ENCODE results near the gene GNG2.

Gene GNG2

GRCh38 chr14:51951656-51952055 lies 91.2 kb downstream of the GNG2 start:
- no peak for DNase-seq

DNA sequence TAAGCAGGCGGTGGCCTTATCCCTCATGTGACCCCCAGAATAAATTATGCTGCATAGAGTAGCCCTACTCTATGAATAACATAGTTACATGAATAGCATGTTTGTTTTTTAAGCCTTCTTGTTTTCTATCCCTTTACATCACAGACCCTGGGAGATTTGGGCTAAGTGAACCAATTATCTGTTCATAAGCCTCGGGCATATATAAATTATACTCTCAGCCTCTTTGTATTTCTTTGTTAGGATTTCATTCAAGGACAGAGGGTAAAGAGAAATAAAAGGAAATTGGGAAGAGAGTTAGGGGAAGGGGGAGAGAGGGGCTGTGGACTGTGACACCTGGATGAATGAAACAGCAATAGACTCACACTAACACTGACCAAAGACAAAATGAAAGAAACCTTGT lies 93.6 kb downstream of the GNG2 start:
- no peak for DNase-seq

- DNase-seq: no peak
Measured at GRCh38 chr14:51954657-51955056, 94.2 kb downstream of the GNG2 start.

- no peak for DNase-seq
Measured at GRCh38 chr14:51957950-51958349, 97.5 kb downstream of the GNG2 start.

DNA sequence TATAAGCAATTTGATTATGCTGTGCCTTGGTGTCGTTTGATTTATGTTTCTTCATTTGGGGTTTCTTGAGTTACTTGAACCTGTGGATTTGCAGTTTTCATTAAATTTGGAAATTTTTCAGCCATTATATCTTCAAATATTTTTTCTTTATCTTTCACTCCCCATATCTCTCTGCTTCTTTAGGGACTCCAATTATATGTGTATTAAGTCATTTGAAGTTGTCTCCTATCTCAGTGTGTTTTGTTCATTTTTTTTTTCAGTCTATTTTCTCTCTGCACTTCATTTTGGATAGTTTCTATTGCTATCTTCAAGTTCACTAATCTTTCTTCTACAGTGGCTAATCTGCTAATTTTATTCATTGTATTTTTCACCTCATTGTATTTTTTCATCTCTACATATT lies 99.5 kb downstream of the GNG2 start:
- no peak for DNase-seq

DNA sequence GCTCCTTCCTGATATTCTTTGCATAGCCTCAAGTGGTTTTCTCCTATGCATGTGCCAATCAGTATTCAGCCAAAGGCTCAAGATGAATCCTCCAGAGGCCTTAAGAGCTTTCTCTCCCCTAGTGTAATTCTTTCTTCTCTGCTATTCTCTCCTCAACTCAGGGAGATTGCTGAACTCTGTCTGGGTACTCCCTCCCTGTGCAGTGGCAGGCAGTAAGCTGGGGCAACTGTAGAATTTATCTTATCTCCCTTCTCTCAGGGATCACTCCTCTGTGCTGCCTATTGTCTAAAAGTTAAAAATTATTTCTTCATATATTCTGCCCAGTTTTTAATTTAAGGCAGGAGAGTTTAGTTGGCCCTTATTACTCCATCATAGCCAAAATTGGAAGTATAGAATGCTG lies 100.5 kb downstream of the GNG2 start:
- no peak for DNase-seq

DNA sequence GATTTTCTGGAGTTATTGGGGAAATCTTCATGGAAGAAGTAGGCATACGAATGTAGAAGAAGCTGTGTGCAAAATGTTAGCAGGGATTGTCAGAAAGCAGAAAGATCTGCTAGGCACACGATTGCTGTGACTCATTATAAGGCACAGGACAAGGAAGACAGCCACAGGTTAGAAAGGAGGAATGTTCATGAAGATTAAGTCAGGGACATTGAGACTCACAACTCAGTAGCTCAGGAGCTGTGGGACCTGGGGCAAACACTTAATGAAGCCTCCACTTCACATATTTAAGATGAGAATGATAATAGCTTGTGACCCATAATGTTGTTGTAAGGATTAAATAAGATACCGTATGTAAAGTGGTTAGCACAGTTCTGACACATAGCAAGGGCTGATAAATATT lies 102.3 kb downstream of the GNG2 start:
- no peak for DNase-seq

GRCh38 chr14:51963286-51963685 lies 102.9 kb downstream of the GNG2 start:
- DNase-seq: no peak

DNA sequence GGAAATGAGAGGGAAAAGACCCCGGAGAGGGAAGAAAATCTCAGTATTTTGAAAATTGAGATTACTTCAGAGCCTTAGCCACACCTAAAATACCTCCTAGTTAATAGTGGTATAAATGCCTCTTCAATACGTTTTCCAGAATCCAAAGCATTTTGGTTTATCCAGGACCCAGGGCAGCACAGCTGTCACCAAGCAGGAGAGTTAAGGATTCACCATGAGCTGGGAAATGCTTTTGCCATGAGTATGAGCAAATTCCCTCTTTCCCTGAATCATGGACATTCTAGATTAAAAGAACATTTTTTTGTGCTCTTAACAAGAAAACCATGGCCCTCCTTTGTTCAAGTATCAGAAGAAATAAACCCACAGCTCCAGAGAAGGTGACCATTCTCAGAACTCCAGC lies 107.1 kb downstream of the GNG2 start:
- no peak for DNase-seq

DNA sequence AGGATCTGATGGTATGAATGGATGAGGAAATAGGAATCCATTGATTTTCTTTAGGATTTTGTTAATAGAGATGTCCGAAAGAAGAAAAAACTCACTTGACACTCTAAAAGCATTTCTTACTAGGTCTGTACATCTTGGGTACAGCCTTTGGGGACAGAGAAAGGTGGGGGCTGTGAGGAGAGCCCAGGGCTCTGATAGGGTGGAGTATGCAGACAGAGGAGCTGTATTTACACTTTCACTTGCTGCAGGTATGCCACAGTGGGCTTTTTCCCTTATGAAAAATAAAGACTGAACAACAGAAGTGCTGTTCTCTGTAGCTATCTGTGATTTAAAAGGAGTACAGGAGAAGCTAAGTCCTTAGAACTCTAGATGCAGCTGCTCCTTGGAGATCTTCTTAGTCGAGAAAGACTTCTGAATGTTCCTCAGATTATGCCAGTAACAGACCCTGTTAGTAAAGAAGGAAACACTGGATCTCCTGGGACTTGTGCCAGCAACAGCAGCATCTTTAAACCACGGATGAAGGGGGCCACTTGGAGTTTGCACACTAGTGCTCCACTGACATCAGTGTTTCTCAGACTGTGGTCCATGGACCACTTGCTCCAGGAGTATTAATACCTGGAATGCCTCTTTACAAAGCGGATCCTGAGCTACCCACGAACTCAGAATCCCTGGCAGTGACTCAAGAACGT lies 109.6 kb downstream of the GNG2 start:
- no peak for DNase-seq

- DNase-seq: no peak
Measured at GRCh38 chr14:51972566-51972965, 112.2 kb downstream of the GNG2 start.

DNA sequence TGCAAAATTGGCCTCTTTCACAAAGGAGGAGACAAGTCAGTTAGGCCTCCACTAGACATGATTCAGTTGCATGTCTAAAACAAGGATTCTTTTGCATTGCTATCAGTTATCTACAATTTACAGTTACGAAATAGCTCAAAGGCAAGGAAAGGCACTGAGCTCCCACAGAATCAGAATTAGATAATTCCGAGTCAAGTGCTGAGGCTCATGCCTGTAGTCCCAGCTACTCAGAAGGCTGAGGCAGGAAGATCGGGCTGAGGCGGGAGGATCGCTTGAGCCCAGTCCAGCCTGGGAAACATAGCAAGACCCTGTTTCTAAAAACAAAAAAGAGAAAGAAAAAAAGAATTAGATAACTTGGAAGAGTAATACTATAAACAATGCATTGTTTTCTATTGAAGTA lies 116.7 kb downstream of the GNG2 start:
- no peak for DNase-seq

DNA sequence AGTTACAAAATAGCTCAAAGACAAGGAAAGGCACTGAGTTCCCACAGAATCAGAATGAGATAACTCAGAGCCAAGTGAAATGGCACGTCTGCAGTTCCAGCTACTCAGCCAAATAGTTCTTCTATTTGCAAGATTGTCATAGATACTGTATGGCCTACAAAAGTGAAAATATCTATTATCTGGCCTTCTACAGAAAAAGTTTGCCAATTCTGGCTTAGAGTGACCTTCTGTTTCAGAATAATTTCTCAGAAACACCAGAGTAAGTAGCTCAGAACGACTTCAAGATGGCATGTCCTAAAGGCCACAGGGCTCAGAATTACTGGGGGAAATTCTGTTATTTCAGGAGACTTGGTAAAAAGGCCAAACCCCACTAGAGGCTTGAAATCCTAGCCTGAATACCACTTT lies 118.3 kb downstream of the GNG2 start:
- no peak for DNase-seq

GRCh38 chr14:51979088-51979709 lies 118.8 kb downstream of the GNG2 start:
- DNase-seq: peak; percentile 70

GRCh38 chr14:51981218-51981854 lies 120.9 kb downstream of the GNG2 start:
- DNase-seq: no peak

DNA sequence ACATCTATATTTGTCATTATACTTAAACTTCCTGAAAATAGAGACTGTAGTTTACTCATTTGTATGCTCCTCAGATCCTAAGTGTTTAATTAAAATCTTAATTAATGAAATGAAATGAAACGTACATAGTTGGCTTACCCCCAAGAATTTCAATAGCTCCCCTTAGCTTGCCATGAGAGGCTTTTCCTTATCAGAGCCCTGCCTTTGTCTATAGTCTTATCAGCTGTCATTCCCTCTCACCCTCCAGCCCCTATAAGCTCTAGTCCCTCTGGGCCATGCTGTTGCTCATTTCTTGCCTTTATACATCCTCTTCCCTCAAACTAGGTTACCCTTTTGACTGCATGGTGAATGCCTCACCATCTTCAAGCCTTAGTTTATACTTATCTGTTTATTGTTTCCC lies 127.8 kb downstream of the GNG2 start:
- DNase-seq: no peak

DNA sequence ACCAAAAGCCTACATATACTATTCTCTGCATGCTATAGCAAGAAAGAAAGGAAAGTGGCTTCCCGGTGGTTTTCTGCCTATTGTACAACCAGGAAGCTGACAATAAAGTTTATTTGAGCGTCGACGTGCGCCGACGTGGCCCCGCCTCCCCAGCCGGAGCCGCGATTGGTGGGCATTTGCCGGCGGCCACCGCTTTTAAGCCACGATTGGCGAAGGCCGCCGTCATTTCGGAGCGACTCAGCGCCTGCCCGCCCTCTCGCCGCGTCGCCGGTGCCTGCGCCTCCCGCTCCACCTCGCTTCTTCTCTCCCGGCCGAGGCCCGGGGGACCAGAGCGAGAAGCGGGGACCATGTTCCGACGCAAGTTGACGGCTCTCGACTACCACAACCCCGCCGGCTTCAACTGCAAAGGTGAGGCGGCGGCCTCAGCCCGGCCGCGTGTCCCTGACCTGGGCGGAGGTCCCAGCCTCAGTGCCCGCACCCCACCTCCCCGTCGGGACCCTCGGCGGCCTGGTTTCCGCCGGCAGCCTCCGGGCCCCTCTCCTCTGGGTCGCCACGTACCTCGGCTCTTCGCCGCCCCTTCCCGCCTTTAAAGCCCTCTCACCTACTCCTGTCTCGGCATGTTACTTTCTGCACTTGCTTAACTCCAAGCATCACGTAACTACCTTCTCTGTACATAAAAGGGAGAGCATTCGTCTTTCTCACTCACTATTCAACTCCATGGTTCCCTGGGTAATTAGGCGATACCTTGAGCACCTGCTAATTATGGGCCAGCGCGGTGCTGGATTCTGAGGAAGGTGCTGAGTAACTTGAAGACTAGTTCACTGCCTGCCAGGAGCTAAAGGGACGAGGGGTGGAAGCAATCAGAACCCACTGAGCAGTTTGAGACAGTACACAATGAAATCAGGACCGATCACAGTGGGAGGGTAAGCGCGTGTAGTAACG lies 129.2 kb downstream of the GNG2 start, which contains the start of gene RTRAF:
RTRAF (plus strand) TSS at position 254 of the 942 bp plus-strand sequence; CDS start at position 348, 94 bp downstream.
- DNase-seq: peak; percentile 96

GRCh38 chr14:51990488-51990887 lies 130.1 kb downstream of the GNG2 start:
- DNase-seq: no peak

DNA sequence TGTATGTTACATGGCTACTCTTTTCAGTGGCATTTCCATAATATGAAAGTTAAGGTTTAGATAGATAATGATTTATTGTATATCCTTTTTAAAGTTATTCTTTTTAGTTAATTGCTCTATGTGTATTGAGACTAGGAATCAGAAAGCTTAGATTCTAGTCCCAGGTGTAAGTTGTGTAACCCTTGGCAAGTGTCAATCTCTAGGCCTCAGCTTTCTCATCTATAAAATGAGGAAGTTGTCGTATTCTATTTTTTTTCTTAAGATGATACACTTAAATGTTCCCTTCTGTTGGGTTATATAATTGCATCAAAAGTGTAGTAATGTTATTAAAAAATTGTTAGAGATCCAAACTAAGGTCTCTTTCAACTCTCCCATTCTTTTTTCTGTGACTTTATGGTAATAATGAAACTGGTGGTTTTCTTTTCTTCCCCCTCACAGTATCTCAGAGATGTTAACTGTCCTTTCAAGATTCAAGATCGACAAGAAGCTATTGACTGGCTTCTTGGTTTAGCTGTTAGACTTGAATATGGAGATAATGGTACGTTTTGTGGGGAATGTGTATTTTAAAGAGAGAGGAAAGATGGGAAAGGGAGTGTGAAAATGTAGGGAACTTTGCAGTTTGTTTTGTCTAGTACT lies 133.0 kb downstream of the GNG2 start:
- no peak for DNase-seq

DNA sequence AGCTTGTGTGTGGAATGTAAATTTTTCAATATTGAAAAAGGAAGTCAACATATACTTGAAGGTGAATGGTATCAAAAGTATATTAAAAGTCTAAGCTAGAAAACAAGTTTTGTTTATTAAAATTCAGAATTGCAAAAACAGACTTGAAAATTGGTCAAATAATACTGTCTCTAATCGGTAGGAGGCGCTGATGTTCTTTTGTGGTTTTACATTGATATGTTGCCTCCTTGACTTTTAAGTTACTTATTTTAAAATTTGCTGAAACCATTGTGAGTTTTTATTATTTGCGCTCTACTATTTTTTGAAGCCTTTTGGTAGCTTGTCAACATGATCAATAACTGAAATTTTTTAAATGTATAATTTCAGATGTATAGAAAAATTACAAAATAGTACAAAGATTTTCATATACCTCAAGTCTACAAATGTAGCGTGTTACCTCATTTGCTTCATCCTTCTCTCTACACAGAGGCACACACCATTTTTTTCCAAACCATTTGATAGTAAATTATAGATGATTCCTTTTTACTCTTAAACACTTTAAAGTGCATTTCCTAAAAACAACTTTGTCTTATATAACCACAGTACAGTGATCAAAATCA lies 135.8 kb downstream of the GNG2 start:
- no peak for DNase-seq

DNA sequence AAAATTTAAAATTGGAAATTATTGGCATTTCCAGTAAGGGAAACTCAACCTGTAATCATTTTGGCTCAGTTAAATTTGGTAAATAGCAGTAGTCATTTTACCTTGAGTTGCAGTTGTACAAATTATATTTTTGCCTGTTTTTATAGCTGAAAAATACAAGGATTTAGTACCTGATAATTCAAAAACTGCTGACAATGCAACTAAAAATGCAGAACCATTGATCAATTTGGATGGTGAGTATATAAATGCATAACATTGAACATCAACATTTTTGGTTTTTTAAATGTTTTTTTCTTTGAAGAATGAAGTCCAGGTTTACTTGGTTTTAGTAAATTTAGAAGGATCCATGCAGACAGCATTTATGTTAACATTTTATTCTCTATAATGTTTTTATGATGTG lies 137.9 kb downstream of the GNG2 start:
- DNase-seq: no peak

- no peak for DNase-seq
Measured at GRCh38 chr14:51999084-51999483, 138.7 kb downstream of the GNG2 start.
